Measurements from ENCODE around the gene PCID2.

The PCID2 gene

GRCh38 chr13:113149711-113150549 is 58.5 kb downstream of the PCID2 start:
- DNase-seq (ENCODE audit: low spot score), result no peak

DNA sequence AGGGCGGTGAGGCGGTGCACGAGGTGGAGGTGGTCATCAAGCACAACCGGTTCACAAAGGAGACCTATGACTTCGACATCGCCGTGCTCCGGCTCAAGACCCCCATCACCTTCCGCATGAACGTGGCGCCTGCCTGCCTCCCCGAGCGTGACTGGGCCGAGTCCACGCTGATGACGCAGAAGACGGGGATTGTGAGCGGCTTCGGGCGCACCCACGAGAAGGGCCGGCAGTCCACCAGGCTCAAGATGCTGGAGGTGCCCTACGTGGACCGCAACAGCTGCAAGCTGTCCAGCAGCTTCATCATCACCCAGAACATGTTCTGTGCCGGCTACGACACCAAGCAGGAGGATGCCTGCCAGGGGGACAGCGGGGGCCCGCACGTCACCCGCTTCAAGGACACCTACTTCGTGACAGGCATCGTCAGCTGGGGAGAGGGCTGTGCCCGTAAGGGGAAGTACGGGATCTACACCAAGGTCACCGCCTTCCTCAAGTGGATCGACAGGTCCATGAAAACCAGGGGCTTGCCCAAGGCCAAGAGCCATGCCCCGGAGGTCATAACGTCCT is 59.4 kb downstream of the PCID2 start:
- DNase-seq (ENCODE audit: low spot score), result no peak

- DNase-seq (ENCODE audit: low spot score), result no peak
Measured at GRCh38 chr13:113148407-113148806, 60.1 kb downstream of the PCID2 start.

- DNase-seq (ENCODE audit: low spot score), result no peak
Measured at GRCh38 chr13:113147206-113147605, 61.3 kb downstream of the PCID2 start.

- DNase-seq (ENCODE audit: low spot score), result no peak
Measured at GRCh38 chr13:113146750-113147149, 61.7 kb downstream of the PCID2 start.

DNA sequence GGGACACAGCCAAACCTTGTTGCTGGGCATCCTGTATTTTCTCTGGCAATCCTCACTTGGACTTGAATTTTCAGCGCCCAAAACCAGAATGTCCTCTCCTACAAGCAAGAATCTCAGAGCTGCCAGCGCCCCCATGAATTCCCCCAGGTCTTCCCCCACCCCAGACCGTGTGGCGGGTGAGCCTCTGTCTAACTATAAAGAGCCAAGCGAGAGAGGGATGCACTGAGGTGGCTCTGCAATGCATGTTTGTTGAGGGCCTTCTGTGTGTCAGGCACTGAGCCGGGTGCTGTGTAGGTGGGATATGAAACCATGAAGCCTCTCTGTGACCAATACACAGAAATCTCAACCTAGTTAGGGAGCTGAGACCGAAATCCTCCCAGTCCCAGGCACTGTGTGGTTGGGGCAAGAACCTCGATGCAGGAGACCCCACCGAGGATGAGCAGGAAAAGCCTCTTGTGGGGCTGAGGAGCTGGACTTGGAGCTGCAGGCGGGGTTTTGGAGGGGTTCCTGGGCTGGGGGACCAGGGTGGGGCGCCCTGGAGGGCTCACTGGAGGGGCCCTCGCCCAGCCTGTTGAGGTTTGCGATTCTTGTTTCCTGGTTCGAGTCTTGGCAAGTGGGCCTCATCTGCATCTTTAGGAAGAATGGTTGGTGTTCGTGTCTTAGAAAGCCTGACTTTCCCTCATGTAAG is 62.4 kb downstream of the PCID2 start:
- DNase-seq (ENCODE audit: low spot score), result no peak

- no peak for DNase-seq (ENCODE audit: low spot score)
Measured at GRCh38 chr13:113145496-113145895, 63.0 kb downstream of the PCID2 start.

GRCh38 chr13:113144255-113144629 is 64.2 kb downstream of the PCID2 start:
- DNase-seq (ENCODE audit: low spot score), result no peak

GRCh38 chr13:113143466-113144254 is 64.8 kb downstream of the PCID2 start:
- no peak for DNase-seq (ENCODE audit: low spot score)

- DNase-seq (ENCODE audit: low spot score), result no peak
Measured at GRCh38 chr13:113142876-113143275, 65.6 kb downstream of the PCID2 start.

DNA sequence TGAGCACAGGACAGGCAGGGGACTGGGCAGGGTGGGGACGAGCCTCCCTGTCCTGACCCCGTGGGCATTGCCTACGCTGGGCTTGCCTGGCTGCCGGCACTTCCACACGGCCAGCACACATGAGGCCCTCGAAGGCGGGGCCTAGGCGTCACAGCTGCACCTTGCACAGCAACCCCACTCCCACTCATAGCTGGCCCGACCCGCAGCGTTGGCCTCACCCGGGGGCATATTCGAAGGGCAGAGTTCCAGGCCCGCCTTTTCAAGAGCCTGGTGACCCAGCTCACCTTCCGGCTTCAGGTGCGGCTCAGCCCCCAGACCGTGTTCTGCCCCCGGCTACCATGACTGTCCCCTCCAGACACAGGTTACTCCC is 66.9 kb downstream of the PCID2 start:
- DNase-seq (ENCODE audit: low spot score), result no peak

DNA sequence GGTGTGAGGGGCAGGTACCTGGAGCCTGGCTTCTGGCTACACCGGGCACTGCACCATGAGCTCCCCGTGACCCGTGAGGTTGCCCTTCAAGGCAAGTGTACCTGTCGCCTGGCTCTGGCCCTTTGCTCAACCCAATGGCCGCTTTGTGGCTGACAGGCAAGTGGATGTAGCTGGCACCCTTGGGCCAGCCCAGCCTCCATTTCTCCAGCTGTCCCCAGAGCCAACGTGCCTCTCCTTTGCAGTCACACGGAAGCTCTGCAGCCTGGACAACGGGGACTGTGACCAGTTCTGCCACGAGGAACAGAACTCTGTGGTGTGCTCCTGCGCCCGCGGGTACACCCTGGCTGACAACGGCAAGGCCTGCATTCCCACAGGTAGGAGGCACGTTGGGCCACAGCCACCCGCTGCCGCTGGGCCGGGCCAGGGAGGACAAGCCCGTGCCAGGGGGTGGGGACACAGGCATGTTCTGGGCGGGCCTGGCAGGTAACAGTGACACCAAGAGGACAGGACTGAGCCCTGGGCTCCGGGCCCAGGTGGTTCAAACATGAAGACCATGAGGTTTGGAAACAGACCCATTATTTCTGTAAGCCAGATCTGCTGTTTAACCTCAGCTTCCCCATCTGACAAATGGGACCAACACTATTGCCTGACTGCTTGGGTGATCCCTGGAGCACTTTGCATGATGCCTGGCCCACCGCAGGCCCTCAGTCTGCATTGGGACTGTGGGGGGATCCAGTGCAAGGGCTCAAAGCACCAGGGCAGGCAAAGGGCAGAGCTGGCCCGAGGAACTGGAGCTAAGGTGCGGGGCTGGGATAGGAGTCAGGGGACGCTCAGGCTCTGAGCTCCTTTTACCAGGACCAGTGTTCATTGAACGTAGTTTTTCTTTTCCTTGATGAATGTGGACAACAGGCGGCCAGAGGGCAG is 67.5 kb downstream of the PCID2 start:
- no peak for DNase-seq (ENCODE audit: low spot score)

GRCh38 chr13:113139577-113139976 is 68.9 kb downstream of the PCID2 start:
- no peak for DNase-seq (ENCODE audit: low spot score)

GRCh38 chr13:113138792-113139551 is 69.5 kb downstream of the PCID2 start:
- DNase-seq (ENCODE audit: low spot score), result no peak

DNA sequence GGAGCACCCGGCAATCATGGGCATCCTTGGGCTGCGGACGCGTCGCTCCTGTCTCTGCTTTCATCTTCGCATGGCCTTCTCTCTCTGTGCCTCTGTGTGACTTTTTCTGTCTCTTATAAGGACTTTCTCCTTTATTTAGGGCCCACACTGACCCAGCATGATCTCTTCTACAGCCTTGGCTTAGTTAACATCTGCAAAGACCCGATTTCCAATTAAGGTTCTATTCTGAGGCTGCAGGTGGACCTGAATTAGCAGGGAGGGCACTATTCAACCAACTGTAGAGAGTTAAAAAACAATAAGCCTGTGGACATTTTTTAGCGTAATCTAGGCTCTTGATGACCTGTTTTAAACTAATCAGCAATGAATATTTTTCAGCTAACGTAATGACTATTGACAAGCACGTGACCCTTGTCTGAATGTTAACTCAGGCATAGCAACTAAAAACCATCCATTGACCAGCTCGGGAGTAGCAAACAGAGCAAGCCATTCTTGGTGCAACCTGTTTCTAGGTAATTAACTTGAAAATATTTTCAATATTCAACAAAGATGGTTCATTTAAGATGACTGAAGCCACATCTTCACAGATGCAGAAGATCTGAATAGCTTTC is 70.7 kb downstream of the PCID2 start:
- DNase-seq (ENCODE audit: low spot score), result no peak

DNA sequence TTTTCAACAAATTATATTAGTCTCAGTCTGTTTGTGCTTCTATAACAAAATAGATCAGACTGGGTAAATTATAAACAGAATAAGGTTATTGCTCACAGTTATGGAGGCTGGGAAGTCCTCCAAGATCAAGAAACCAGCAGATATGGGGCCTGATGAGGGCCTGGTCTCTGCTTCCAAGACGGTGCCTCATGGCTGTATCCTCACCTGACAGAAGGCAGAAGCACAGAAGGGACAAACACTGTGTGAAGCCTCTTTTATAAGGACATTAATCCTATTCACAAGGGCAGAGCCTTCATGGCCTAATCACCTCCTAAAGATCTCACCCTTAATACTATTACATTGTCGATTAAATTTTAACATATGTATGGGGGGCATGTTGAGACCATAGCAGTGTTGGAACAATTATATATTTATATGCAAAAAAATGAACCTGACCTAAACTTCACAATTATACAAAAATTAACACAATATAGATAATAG is 73.1 kb downstream of the PCID2 start:
- no peak for DNase-seq (ENCODE audit: low spot score)

DNA sequence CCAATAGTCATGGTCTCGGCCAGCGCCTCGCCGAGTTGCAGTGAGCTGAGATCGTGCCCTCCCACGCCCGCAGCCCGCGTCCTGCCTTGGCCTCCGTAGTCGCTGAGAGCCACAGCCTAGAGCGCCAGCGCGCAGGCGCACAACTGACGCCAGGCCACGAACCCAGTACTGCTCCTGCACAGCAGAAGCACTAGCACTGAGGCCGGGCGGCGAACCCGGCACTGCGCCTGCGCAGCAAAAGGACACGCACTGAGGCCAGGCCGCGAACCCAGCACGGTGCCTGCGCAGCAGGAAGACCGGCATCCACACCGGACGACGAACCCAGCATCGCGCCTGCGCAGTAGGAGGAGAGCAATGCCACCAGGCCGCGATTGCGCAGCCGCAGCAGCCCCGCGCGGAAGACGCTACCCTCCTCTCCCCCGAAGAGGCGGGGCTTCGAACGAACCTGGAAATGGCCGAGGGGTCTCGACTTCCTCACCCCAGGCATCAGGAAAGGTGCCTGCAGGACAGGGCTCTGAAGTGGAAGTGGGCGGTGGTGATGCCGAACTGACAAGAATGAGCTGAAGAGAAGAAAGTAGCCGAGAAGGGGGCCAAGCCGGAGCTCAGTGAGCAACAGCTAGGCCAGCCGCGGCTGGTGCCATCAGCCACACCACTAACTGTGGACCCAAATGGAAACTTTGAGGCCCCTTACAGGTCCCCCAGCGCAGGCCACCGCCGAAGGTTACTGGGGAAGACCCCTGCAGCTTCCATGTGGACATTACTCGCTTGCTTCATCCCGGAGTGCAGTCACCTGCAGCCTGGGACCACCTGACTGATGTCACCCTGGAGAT is 78.3 kb downstream of the PCID2 start:
- DNase-seq (ENCODE audit: low spot score), result no peak

DNA sequence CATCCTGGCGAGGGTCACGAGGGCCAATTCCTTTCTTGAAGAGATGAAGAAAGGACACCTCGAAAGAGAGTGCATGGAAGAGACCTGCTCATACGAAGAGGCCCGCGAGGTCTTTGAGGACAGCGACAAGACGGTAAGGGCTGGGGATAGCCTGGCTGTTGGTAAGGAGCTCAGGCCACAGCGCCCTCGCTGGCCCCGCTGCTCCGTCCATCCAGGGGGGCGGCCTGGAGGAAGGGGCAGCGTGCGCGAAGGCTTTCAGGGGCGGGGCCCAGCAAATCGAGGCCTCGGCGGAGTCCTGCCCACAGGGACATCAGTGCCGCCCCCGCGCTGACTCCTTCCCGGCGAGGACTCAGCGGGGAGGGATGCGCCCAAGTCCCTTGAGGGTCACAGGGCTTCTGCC is 79.0 kb downstream of the PCID2 start:
- no peak for DNase-seq (ENCODE audit: low spot score)

Data from pons (tissue), 1 donor.